Psoas muscle (tissue), 8 donors: ENCODE results near the gene PYGL. TPM values are rescaled to one million over a fixed set of nuclear protein-coding genes. Genes with fewer than 3 reads are reported as not detected.
"Not testable (repeated sequence)": the region's sequence is repeated elsewhere in the genome, so short reads cannot be mapped to it uniquely, and the experiment has no call there.

Experiments used
- ATAC-seq, 4 donors: fragments of 200-7000 bp; cut with Tn5 transposase; one replicate each; pipeline ENCODE4 v1.9.1; 2020; ENCODE audit warnings: moderate library complexity in 3 of 4, mild to moderate bottlenecking in 2 of 4
- DNase-seq, 2 donors: peaks; one replicate each; pipeline ENCODE4 v3.0.0-alpha.2; 2020
- H3K27ac ChIP-seq: fragments of 200-600 bp; one replicate; pipeline ENCODE4 v1.8.0; 2022
- H3K27me3 ChIP-seq, 3 donors: fragments of 200-600 bp in 1 of 3; one replicate each; pipeline versions ENCODE4 v1.6.1 to v1.8.0; 2013 to 2022; ENCODE audit warnings: low read length in 2 of 3, mild to moderate bottlenecking in 2 of 3, moderate library complexity in 1 of 3; ENCODE audit not compliant: insufficient read depth in 3 of 3
- H3K36me3 ChIP-seq, 2 donors: fragments of 200-600 bp in 1 of 2; one replicate each; pipeline versions ENCODE4 v1.6.1 to v1.8.0; 2013 to 2022; ENCODE audit warnings: low read depth in 1 of 2, mild to moderate bottlenecking in 1 of 2, moderate library complexity in 1 of 2; ENCODE audit not compliant: insufficient read depth in 1 of 2
- H3K4me1 ChIP-seq: fragments of 200-600 bp; one replicate; pipeline ENCODE4 v1.8.0; 2022
- H3K4me3 ChIP-seq: fragments of 200-600 bp; one replicate; pipeline ENCODE4 v1.8.0; 2022; ENCODE audit warnings: mild to moderate bottlenecking
- H3K9me3 ChIP-seq: fragments of 200-600 bp; one replicate; pipeline ENCODE4 v1.8.0; 2022
- CTCF ChIP-seq: fragments of 200-600 bp; IDR thresholded peaks from one replicate; pipeline ENCODE4 v1.8.0; 2022; ENCODE audit warnings: antibody characterized with exemption
- WGBS, 3 donors: extraction: QIAGEN DNeasy Blood & Tissue Kit; methylation state at CpG; one replicate each; pipeline versions ENCODE4 v1.1.6 to v1.1.7; 2013; 5-methylcytosine and 5-hydroxymethylcytosine counted together
- intact Hi-C, 2 donors: fragments of 100-400 bp; cut with DNase I; formaldehyde crosslinking; loops; one replicate each; pipeline versions ENCODE4 v1.11.0 to v1.14.2; 2022
- polyA plus RNA-seq, 3 donors: library from polyadenylated mRNA; stranded (reverse); fragments of 200-250 nt; gene quantifications; one replicate each; pipeline ENCODE4 v1.2.3, GENCODE V29; 2013
- total RNA-seq, 4 donors: library from RNA; stranded (reverse); fragmentation: NEBNext Ultra II Directional in 2 of 4; extraction: Animal tissue kit (Norgen Biotek cat#: 25700) in 2 of 4; gene quantifications; one replicate each; pipeline versions ENCODE4 v1.2.1 to v1.2.4, GENCODE V29; 2021 to 2023
- donor health status: healthy with polysubstance abuse.
- donor health status: DM: no; HTN: no; CAD: no; lungs with moderate emphysema.
- donor health status: Bipolar disorder and iron deficiency.
- donor health status: healthy.
- donor health status: DM: yes; HTN: yes; CAD: no.
- donor health status: DM: no; HTN: no; CAD: no.
- donor health status: DM: no; HTN: no; CAD: no.
- donor health status: DM: yes; HTN: yes; CAD: no.

The PYGL gene
- total and polyA plus RNA-seq, 7 donors, result 2.3 to 24.7 (median 7.6) TPM

GRCh38 chr14:50944647-50945413, 547 bp upstream of the PYGL start:
- peaks cover 0 to 2% (median 0%) of the 10 kb centered on the region in 3 donors for H3K27me3 ChIP-seq
- no peak for TF ChIP-seq CTCF
- intact Hi-C loops, result loop anchor here in 1 of 2 donors (1.0 kb wide), 1 partner anchor 19 kb away; no protein-coding TSS in a partner anchor
- no peaks in the 10 kb centered on the region for H3K9me3 ChIP-seq
- no peaks in the 10 kb centered on the region for H3K4me1 ChIP-seq
- ATAC-seq (peak; percentile 55 to 66 (median 65)), DNase-seq (peak; percentile 58 to 68)
- H3K36me3 ChIP-seq, result no peaks in the 10 kb centered on the region
- 5 to 11% (median 7%) methylated on average over 29 of the region's 29 CpGs for WGBS, 3 donors
- H3K27ac ChIP-seq, result peak overlapping the region; percentile 71
- H3K4me3 ChIP-seq, result peak overlapping the region; percentile 92

DNA sequence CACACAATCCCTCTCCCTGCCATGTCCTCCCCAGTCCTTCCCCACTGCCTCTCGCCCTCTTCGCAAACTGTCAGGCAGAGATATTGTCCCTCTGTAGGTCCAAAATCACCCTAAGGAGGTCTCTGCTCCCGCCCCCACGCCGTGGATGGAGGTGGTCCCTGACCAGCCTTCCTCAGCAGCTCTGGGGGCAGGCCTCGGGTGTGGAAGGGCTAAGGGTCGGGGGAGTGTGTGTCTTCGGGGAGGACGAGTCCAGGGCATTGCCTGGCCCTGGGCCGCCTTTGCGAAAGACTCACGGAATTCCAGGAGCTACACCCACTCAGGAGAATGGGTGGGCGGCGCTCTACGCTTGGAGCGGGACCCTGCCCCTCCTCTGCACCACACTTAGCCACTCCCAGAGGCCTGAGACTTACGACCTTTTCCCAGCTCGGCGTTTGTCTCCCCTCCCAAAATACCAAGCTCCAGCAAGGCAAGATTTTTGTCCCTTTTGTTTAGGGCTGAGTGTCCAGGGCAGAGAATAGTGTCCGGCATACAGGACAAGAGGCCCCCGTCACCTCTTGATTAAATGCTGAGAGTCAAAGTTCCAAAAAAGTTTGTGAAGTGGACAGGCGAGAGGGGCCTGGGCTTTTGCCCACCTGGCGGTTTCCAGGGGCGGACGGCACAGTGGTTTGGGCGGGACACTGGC, 881 bp downstream of the PYGL start:
- Histone ChIP-seq H3K4me1 (no peaks in the 10 kb centered on the region), H3K36me3 (no peaks in the 10 kb centered on the region), H3K27ac (peak overlapping the region; percentile 71), H3K27me3 (peaks cover 0 to 2% (median 0%) of the 10 kb centered on the region in 3 donors), H3K4me3 (peak overlapping the region; percentile 92), H3K9me3 (no peaks in the 10 kb centered on the region)
- DNase-seq (peak; percentile 74), ATAC-seq (peak; percentile 30 to 62 (median 44))
- intact Hi-C loops, result no loop called here
- TF ChIP-seq CTCF, result no peak
- 22 to 27% (median 23%) methylated on average over 26 of the region's 26 CpGs for WGBS, 3 donors

- intact Hi-C loops, H3K9me3 ChIP-seq, H3K4me3 ChIP-seq, H3K27ac ChIP-seq, H3K4me1 ChIP-seq, DNase-seq, H3K36me3 ChIP-seq, H3K27me3 ChIP-seq, ATAC-seq: not testable (repeated sequence)
- 93 to 94% (median 94%) methylated on average over 8 of the region's 8 CpGs for WGBS, 3 donors
Observed at GRCh38 chr14:50941638-50942037, 2.6 kb downstream of the PYGL start.

GRCh38 chr14:50941151-50941550, 3.1 kb downstream of the PYGL start:
- intact Hi-C loops, result no loop called here
- ATAC-seq (no peak), DNase-seq (no peak)
- H3K9me3 ChIP-seq, result no peaks in the 10 kb centered on the region
- peak overlapping the region; percentile 10 for H3K4me3 ChIP-seq
- H3K36me3 ChIP-seq, result peaks cover 0 to 4% of the 10 kb centered on the region in 2 donors
- H3K4me1 ChIP-seq, result no peaks in the 10 kb centered on the region
- no peak for TF ChIP-seq CTCF
- H3K27ac ChIP-seq, result no peak overlapping the region
- peaks cover 0 to 2% (median 0%) of the 10 kb centered on the region in 3 donors for H3K27me3 ChIP-seq
- 77 to 91% (median 84%) methylated on average over 6 of the region's 6 CpGs for WGBS, 3 donors

DNA sequence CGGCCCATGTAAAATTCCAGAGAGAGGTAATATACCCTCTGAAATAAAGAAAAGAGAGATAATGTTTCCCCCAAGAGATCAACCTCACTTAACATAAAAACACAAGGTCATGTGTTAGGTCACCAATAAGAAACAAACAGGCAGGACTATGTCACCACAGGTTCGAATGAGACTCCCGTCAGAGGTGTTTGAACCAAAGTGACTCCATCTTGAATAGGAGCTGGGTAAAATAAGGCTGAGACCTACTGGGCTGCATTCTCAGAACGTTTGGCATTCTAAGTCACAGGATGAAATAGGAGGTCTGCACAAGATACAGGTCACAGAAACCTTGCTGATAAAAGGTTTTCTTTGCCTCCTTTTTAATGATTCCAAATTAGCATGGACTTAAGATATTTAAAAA, 6.5 kb downstream of the PYGL start:
- no peak for ATAC-seq
- TF ChIP-seq CTCF, result no peak
- no peak overlapping the region for H3K4me3 ChIP-seq
- intact Hi-C loops, result no loop called here
- DNase-seq, result no peak
- H3K36me3 ChIP-seq, result peaks cover 0 to 16% of the 10 kb centered on the region in 2 donors
- no peaks in the 10 kb centered on the region for H3K9me3 ChIP-seq
- H3K27me3 ChIP-seq, result no peaks in the 10 kb centered on the region
- WGBS, 3 donors, result 71 to 87% (median 78%) methylated on average over 4 of the region's 4 CpGs
- no peak overlapping the region for H3K27ac ChIP-seq
- no peaks in the 10 kb centered on the region for H3K4me1 ChIP-seq
